CD4-positive, alpha-beta T cell treated with Interferon gamma for 1 hour (primary cell): ENCODE results near the gene NCK2.

Source experiments
- DNase-seq: peaks from one replicate; pipeline ENCODE4 v3.0.0-alpha.2; 2020

Gene NCK2

DNA sequence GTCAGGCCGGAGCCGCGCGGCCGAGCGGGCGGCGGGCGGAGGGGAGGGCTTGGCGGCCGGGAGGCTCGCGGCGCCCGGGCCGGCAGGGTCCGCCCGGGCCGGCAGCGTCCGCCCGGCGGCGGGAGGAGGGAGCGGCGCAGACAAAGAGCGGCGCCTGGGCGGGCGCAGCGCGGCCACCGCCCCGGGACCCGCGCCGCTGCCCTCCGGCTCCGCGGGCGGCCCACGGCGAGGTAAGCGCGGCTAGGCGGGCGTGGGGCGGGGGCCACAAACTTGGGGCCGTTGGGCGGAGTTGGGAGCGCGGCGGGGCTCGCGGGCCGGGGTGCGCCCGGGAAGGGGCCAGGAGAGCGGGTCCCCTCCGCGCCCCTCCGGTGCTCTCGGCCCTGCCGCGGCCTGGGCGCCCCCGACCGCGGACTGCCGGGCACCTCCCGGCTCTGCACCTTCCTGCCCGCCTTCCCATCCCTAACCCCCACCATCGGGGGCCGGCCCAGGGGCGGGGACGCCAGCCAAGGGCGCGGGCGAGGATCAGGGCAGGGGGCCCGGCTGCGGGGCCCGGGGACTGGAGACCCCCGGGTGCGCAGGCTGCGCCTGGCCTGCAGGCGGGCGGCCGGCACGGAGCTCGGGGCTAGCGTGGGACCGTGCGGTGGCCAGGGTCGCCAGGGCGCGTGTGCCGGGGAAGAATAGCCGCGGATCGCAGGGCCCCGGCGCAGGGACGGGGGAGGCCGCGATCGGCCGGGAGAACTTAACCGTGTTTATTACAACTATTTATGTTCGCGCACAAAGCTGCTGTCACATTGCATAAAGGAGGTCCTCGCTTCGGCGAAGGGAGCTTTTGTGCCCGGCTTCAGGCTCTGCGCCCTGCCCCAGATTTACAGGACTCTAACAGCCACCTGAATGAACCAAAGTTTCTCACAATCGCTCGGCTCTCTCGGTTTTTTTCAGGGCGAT, at the start of gene NCK2:
TSS of gene NCK2 (plus strand) at position 4 of the 945 bp plus-strand sequence. CDS start 110,152 bp downstream, outside the sequence.
- DNase-seq = no peak

GRCh38 chr2:105697781-105698449, 46.8 kb upstream of the NCK2 start:
- no peak for DNase-seq

DNA sequence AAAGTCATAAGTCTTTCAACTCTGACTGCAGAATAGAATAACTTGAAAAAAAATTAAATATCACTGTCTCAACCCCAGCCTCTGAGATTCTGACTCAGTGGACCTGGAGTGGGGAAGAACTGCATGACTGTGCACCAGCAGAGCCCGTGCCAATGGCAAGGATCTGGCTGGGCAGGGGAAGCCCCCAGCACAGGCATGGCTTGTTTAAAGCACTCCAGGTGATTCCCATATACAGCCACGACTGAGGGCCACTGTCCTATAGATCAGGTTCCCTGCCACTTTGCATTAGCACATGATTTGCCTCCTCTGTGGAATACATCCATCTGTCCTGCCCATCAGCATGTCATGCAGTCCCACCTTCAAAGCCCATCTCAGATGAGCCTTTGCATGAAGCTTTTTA, 45.9 kb upstream of the NCK2 start:
- no peak for DNase-seq

- DNase-seq = no peak
Measured at GRCh38 chr2:105701042-105701441, 43.7 kb upstream of the NCK2 start.

- no peak for DNase-seq
Measured at GRCh38 chr2:105708697-105709096, 36.0 kb upstream of the NCK2 start.

DNA sequence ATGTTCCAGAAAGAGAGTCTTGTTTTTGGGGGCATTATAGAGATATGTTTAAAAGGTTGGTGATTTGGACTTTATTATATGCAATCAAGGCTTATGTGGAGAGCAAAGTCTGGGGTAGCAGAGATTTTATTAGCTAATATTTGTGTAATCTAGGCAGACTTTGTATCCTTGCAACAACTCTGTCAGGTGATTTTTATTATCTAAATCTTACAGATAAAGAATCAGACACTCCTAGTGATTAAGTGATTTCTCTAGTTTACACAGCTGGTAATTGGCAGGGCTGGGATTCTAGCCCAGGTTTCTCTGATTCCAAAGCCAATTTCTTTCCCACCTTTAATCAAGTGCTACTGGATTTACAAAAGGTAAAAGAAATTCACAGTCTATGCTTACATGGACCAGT, 33.3 kb upstream of the NCK2 start:
- no peak for DNase-seq

GRCh38 chr2:105712166-105712915, 32.4 kb upstream of the NCK2 start:
- no peak for DNase-seq

- DNase-seq = no peak
Measured at GRCh38 chr2:105712981-105713596, 31.6 kb upstream of the NCK2 start.

DNA sequence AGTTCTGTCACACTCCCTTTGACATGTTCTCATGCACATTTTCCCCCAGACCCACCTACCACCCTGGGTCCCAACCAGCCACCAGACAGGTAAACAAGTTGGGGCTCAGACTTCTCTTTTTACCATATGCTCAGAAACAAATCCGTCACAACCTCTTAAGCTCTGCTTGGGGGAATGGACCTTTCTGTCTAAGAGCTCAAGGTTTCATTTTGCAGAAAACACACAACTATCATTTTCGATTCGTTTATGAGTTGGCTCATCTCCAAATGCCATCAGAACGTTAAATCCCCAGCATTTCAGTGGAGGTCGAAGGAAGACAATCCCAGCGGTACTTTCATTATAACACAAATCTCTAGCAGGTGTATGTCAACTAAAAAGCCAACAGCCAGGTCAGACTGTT, 30.6 kb upstream of the NCK2 start:
- DNase-seq = no peak

DNA sequence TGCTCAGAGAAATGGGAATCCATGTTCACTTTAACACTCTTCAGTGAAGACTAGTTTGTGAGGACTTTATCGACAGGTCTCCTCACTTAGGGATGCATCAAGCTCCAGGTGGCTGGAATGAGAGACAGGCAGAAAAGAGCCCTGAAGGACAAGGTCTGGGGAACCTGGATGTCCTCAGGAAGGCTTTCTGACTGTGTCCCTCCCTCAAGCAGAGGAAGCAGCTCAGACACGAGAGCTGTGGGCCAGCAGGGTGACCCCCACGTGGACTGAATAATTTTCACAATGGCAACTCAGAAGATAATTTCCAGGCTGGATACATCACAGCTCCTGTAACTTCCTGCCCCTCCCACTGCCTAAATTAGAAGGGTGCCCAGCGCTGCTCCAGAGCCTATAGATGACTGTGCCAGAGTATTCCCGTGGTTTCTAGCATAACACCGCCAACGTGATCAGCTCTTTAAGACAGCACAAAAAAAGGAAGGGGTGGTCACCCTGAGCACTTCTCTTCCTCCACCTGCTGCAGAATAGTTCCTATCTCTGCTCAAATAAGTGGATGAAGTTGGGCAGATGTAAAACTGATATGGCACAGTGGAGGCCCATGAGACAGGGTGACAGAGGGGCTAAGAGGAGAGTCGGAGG, 25.7 kb upstream of the NCK2 start:
- DNase-seq = no peak

GRCh38 chr2:105721991-105722511, 22.7 kb upstream of the NCK2 start:
- no peak for DNase-seq

- DNase-seq = no peak
Measured at GRCh38 chr2:105722726-105723297, 21.9 kb upstream of the NCK2 start.

DNA sequence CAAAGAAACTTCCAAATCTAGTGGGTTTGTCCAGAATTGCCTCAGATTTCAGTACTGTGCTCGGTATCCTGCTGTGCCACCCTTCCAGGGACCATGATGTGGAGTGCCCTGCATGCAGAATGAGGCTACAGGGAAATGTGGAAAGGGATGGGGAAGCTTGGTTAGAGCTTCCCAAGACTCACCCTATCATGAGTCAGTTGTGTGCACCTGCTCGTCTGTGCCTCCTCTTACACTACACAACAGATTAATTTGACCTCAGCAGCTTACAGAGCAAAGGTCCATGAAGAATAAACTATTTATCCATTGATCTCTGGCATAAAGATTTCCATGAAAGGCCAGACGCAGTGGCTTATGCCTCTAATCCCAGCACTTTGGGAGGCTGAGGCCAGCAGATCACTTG, 21.3 kb upstream of the NCK2 start:
- DNase-seq = no peak

DNA sequence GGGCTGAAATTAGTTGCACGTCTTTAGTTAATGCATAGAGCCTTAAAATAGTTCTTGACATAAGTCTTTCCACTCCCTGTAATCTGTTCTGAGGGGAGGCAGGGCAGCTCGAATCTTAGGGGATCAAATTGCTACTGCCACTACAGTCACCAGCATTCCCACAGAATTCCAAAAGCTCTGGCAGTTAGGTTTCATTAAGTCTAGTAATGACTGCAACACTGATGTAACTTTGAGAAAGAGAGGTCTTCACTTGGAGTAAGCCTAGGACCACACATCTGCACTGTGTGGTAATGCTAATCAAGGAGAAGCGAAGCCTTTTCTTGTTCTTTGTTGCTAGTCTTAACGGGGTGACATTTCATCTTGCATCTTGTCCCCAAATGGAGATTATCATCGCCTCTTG, 19.3 kb upstream of the NCK2 start:
- no peak for DNase-seq

DNA sequence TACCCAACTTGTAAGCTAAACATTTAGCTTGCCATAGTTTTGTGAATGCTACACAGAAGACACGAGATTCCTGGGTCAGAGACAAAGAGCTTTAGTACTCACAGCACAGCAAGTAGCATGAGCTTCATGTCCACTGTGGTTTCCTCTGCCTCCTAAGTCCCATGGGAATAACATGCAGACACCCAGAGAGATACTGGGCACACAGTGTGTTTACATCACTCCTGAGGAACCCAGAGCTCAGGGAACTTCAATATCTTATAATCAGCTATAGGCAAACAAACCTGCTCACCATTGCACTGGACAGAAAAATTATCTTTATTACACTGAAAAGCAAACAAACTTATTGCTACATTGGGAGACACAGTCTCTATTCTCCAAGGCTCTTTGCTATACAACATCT, 14.5 kb upstream of the NCK2 start:
- no peak for DNase-seq

GRCh38 chr2:105731511-105731910, 13.2 kb upstream of the NCK2 start:
- no peak for DNase-seq

GRCh38 chr2:105732101-105732500, 12.6 kb upstream of the NCK2 start:
- DNase-seq = no peak

DNA sequence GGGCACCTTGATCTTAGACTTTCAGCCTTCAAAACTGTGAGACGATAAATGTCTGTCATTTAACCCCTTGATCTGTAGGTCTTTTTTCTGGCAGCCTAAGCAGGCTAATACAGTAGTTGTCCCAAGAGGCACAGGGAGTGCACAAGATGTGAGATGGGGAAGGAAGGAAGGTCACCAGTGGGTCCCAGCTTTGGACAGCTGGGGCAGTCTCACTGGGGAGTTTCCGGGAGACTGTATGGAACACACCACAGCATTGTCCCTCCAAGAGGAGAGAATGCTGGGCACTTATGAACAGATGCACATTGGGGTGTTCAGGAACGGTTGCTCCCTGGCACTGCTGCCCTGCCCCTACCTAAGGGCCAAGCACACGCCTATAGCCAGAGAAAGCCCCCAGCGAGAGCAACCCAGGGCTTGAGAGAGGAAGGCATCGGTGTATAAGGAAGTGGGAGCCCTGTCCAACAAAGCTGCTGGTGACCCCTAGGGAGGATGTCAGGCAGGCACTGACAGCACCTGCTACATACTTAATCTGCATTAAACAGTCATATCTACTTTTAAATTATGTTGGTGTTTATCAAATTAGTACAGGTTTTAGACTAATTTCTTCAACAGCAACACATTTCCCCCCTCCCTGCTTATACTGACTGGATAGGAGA, 11.6 kb upstream of the NCK2 start:
- DNase-seq = no peak

DNA sequence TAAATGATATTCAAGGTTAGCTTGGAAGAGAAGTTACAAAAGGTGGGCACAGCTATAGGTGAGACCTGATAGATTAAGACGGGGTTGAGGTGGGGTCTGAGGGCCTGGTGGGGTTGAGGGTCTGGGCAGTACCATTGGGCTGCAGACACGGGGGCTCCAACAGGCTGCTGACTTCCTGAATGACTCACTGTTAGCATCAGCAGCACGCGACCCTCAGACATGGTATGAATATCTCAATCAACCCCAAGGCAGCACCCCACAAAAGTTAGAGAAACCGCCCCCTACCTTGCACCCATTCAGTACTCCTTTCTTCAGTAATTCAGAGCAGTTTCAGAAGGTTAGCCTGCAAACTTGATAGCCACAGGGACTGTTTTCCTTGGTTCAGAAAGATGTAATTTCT, 10.8 kb upstream of the NCK2 start:
- no peak for DNase-seq

DNA sequence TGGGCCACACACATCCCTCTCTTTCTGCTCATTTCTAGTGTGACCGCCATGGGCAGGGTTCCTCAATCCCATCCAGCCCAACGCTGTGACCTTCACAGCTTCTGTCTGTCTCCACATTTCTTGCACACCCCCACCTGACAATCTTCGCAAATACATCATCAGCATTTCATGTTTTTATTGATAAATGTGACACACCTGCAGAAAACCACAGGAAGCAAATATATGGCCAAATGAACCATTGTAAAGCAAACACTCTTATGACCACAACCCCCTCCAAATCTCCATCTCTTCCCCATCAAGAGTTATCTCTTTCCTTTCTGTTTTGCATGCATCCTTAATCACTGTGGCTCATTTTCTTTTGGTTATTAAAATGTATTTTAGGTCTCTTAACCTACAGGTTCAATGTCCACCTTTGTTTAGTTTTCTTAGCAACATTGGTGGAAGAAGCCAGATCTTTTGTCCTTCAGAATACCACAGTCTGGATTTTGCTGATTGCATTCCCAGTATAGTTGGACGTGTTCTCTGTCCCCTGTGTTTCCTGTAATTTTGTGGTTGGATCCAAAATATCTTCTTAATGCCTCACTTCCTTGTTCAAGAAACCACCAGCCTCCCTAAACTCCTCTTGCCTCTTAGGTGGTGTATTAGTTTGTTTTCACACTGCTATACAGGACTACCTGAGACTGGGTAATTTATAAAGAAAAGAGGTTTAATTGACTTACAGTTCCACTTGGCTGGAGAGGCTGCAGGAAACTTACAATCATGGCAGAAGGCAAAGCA, 9.8 kb upstream of the NCK2 start:
- DNase-seq = no peak

DNA sequence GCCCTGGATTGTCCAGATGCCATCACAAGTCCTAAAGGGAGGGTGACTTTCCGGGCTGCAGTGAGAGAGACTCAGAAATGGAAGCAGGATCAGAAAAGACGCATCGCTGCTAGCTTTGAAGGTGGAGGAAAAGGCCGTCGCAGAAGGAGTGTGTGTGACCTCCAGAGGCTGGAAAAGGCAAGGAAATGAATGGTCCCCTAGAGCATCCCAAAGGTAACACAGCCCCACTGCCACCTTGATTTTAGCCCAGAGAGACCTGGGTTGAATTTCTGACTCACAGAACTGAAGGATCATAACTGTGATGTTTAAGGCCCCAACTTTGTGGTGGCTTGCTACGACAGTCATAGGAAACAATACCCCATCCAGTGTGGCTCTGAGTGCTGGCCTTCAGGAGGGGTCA, 8.6 kb upstream of the NCK2 start:
- DNase-seq = no peak
